Fibroblast of mammary gland (primary cell): Measurements from ENCODE around the gene ADD2.

Experiments
- DNase-seq: peaks from one replicate; pipeline ENCODE4 v3.0.0-alpha.2; 2010; ENCODE audit warnings: low read depth
- H3K4me3 ChIP-seq: 2 replicates; pipeline ENCODE4 v1.5.1; 2011; ENCODE audit warnings: low read depth, mild to moderate bottlenecking, low read length, moderate library complexity; ENCODE audit not compliant: control insufficient read depth
- CTCF ChIP-seq: conservative IDR thresholded peaks from 2 replicates; pipeline ENCODE4 v1.5.1; 2011; ENCODE audit warnings: low read depth, low read length, inconsistent platforms; ENCODE audit not compliant: control insufficient read depth, insufficient read depth

The ADD2 gene

GRCh38 chr2:70795164-70795995 lies 27.4 kb upstream of the ADD2 start:
- no peak overlapping the region for H3K4me3 ChIP-seq
- DNase-seq: no peak
- no peak for TF ChIP-seq CTCF

GRCh38 chr2:70793450-70793849 lies 25.4 kb upstream of the ADD2 start:
- no peak for DNase-seq
- no peak for TF ChIP-seq CTCF
- H3K4me3 ChIP-seq: no peak overlapping the region

- H3K4me3 ChIP-seq: no peak within 1 kb of the TSS
- TF ChIP-seq CTCF: no peak
- DNase-seq: no peak
Measured at GRCh38 chr2:70790136-70790828, 22.3 kb upstream of the ADD2 start, which contains the start of gene FIGLA. TSS of gene FIGLA (minus strand) at chr2:70790643. CDS start at chr2:70790638, 5 bp downstream.

GRCh38 chr2:70789304-70790135 lies 21.5 kb upstream of the ADD2 start:
- peak; percentile 43 for DNase-seq
- H3K4me3 ChIP-seq: no peak overlapping the region

GRCh38 chr2:70785137-70785911 lies 17.3 kb upstream of the ADD2 start:
- peak; percentile 37 for DNase-seq
- no peak overlapping the region for H3K4me3 ChIP-seq
- TF ChIP-seq CTCF: peak; percentile 52

More at GRCh38 chr2:70789304-70790135, 21.5 kb upstream of the ADD2 start:
- peak; percentile 58 for TF ChIP-seq CTCF

GRCh38 chr2:70784320-70784719 lies 16.3 kb upstream of the ADD2 start:
- no peak overlapping the region for H3K4me3 ChIP-seq
- DNase-seq: no peak
- TF ChIP-seq CTCF: no peak
